Brain microvascular endothelial cell (primary cell): Measurements from ENCODE around the gene EHD4.

Source experiments
- DNase-seq: peaks from one replicate; pipeline ENCODE4 v3.0.0-alpha.2; 2020
- H3K27ac ChIP-seq: fragments of 250-450 bp; sonication (Bioruptor Pico); 2 replicates; pipeline ENCODE4 v1.5.1; 2020; ENCODE audit warnings: mild to moderate bottlenecking, moderate library complexity
- H3K27me3 ChIP-seq: fragments of 250-450 bp; sonication (Bioruptor Pico); replicated peaks from 2 replicates; pipeline ENCODE4 v1.5.1; 2020; ENCODE audit warnings: mild to moderate bottlenecking
- H3K36me3 ChIP-seq: fragments of 250-450 bp; sonication (Bioruptor Pico); replicated peaks from 2 replicates; pipeline ENCODE4 v1.5.1; 2020; ENCODE audit warnings: mild to moderate bottlenecking
- H3K4me3 ChIP-seq: 2 replicates; pipeline ENCODE4 v1.5.1; 2011; ENCODE audit warnings: low read depth, mild to moderate bottlenecking, control low read depth, low read length, moderate library complexity
- CTCF ChIP-seq: IDR thresholded peaks from 2 replicates; pipeline ENCODE4 v1.5.1; 2011; ENCODE audit warnings: low read depth, mild to moderate bottlenecking, moderate library complexity, low read length, control low read depth, inconsistent platforms; ENCODE audit errors: missing control alignments
- in situ Hi-C: cut with HindIII; loops from 2 replicates; pipeline ENCODE4 v1.10.0; 2017; ENCODE audit warnings: low sequenced_read_pairs, low pct_ligation_motif_present

Gene EHD4

GRCh38 chr15:41881550-41881919, 90.8 kb downstream of the EHD4 start:
- no peaks in the 10 kb centered on the region for H3K36me3 ChIP-seq
- H3K27ac ChIP-seq = no peak overlapping the region
- DNase-seq = no peak
- in situ Hi-C loops = no loop called here
- no peaks in the 10 kb centered on the region for H3K27me3 ChIP-seq
- no peak overlapping the region for H3K4me3 ChIP-seq
- TF ChIP-seq CTCF = no peak

- TF ChIP-seq CTCF = no peak
Observed at GRCh38 chr15:41881086-41881485, 91.3 kb downstream of the EHD4 start.

GRCh38 chr15:41880156-41880877, 92.0 kb downstream of the EHD4 start:
- no peak for TF ChIP-seq CTCF
- Histone ChIP-seq H3K27ac (no peak overlapping the region), H3K4me3 (no peak overlapping the region), H3K27me3 (no peaks in the 10 kb centered on the region), H3K36me3 (no peaks in the 10 kb centered on the region)
- DNase-seq = no peak
- in situ Hi-C loops = no loop called here

More at GRCh38 chr15:41881086-41881485, 91.3 kb downstream of the EHD4 start:
- Histone ChIP-seq H3K27me3 (no peaks in the 10 kb centered on the region), H3K4me3 (no peak overlapping the region), H3K27ac (no peak overlapping the region), H3K36me3 (no peaks in the 10 kb centered on the region)
- DNase-seq = no peak
- in situ Hi-C loops = no loop called here

- no peak for DNase-seq
Observed at GRCh38 chr15:41879321-41879845, 93.0 kb downstream of the EHD4 start.

DNA sequence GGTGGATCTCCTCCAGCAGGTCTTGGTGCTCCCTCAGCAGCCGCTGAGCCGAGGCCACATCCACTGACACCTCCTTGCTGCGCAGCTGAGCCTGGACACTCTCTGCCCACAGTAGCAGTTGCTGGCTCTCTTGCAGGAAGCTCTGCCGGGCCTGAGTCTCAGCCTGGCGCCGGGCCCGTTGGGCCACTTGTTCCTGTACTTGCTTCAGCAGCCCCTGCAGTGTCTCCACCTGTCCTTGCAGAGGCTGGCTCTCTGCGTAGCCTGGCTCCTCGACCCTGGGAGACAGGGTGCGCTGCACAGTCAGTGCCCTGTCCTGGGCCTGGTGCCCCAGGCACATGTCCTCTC, 94.0 kb downstream of the EHD4 start:
- H3K27ac ChIP-seq = no peak overlapping the region
- in situ Hi-C loops = no loop called here
- no peaks in the 10 kb centered on the region for H3K36me3 ChIP-seq
- no peaks in the 10 kb centered on the region for H3K27me3 ChIP-seq
- no peak overlapping the region for H3K4me3 ChIP-seq
- no peak for TF ChIP-seq CTCF
- DNase-seq = no peak

More at GRCh38 chr15:41879321-41879845, 93.0 kb downstream of the EHD4 start:
- Histone ChIP-seq H3K27me3 (no peaks in the 10 kb centered on the region), H3K27ac (no peak overlapping the region), H3K36me3 (no peaks in the 10 kb centered on the region), H3K4me3 (no peak overlapping the region)
- in situ Hi-C loops = no loop called here
- TF ChIP-seq CTCF = no peak
